T-helper 2 cell treated with Interferon-gamma antibody and Interleukin-4, amounts not matched to agents 5 μg/mL and 100 μg/mL, for 36 hours (primary cell): ENCODE results near the gene TRABD2B.

Experiments
- DNase-seq: peaks from one replicate; pipeline ENCODE4 v3.0.0; 2021; ENCODE audit warnings: low spot score
- H3K27ac Mint-ChIP-seq: one replicate; pipeline ENCODE4 v1.8.0; 2021; ENCODE audit warnings: mild to moderate bottlenecking, mixed read lengths
- H3K27me3 Mint-ChIP-seq: one replicate; pipeline ENCODE4 v1.8.0; 2021; ENCODE audit warnings: low read depth, mixed read lengths
- H3K36me3 Mint-ChIP-seq: one replicate; pipeline ENCODE4 v1.8.0; 2021; ENCODE audit warnings: low read depth, mixed read lengths
- H3K4me1 Mint-ChIP-seq: one replicate; pipeline ENCODE4 v1.8.0; 2021; ENCODE audit warnings: low read depth, mixed read lengths
- H3K4me3 Mint-ChIP-seq: one replicate; pipeline ENCODE4 v1.8.0; 2022; ENCODE audit warnings: mild to moderate bottlenecking, moderate library complexity, mixed read lengths
- H3K9me3 Mint-ChIP-seq: one replicate; pipeline ENCODE4 v1.8.0; 2021; ENCODE audit warnings: mixed read lengths

Gene TRABD2B

DNA sequence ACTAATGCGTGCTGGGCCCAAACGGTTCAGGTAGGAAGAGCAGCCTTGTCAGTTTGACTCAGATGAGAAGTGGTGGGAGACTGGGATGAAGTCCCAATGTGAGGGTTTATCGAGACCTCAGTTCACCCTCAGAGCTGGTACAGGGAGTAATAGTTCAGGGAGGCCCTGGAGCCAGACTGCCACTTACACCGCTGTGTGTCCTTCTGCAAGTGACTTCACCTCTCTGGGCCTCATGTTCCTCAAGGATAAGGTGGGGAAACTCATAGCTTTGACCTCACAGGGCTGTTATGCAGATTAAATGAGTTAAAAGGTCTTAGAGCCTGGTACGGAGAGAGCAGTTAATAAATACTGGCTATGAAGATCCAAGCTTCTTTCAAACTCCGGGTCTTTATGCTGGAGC lies 219.9 kb downstream of the TRABD2B start:
- Mint-ChIP-seq H3K4me1 (no peaks in the 10 kb centered on the region), H3K27ac (no peak overlapping the region), H3K4me3 (no peak overlapping the region), H3K9me3 (no peaks in the 10 kb centered on the region), H3K27me3 (no peaks in the 10 kb centered on the region), H3K36me3 (no peaks in the 10 kb centered on the region)
- no peak for DNase-seq

DNA sequence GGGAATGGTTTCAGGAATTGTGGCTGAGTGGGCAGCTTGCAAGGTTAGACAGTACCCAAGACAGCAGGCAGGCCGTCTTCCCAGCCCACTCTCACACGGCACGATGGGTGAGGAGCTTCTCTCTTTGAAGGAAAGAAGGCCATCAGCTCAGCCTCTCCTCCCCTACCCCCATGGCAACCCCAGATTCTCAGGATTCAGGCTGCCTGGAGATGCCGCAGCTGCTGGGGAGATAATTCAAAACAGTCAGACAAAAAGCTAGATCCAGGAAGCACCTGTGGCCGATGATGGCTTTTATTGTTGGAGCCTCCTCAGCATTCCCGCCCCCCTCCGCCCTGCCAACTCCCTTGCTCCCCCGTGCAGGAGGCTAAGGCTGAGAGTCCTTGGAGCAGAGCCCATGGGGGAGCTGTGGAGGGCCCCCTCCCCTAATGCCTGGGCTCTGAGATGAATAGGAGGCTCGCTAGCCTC lies 220.5 kb downstream of the TRABD2B start:
- H3K36me3 Mint-ChIP-seq, result no peaks in the 10 kb centered on the region
- H3K9me3 Mint-ChIP-seq, result no peaks in the 10 kb centered on the region
- no peak overlapping the region for H3K4me3 Mint-ChIP-seq
- H3K27ac Mint-ChIP-seq, result no peak overlapping the region
- no peaks in the 10 kb centered on the region for H3K27me3 Mint-ChIP-seq
- no peak for DNase-seq
- H3K4me1 Mint-ChIP-seq, result no peaks in the 10 kb centered on the region

DNA sequence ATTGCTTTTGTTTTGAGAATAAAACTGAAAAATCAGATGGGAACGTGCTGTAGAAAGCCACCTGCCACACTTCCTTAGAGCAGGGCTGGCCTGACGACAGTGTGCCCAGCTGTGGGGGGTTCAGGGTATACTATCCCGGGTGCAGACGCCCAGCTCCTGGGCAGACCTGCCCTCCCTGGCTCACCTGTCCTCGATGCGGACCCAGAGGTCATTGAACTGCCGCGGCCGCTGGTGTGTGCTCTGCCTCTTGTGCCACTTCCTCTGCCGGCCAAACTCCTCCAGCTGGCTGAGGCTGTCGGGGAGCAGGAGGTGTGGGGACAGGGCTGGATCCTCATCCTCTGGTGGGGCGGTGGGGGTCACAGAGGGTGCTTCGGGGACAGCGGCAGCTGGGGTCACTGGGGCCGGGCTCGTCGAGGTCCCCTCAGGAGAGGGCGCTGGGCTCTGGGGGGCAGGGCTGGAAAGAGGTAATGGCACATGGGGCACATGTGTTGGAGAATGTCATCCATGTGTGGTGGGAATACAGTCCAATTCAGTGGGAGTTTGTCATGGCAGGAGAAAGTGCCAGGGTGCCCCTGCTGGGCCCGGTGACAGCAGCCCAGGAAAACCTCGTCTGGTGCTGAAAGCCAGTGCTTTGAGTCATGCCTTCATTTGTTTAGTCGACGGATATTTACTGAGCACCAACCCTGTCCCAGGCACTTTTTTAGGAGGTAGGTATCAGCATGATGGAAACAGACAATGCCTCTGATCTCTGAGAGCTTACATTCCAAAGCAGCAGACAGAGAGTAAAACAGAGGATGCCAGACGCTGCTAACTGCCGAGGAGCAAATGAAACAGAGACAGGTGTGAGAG lies 222.0 kb downstream of the TRABD2B start:
- Mint-ChIP-seq H3K27ac (no peak overlapping the region), H3K9me3 (no peaks in the 10 kb centered on the region), H3K27me3 (no peaks in the 10 kb centered on the region), H3K36me3 (no peaks in the 10 kb centered on the region), H3K4me3 (no peak overlapping the region), H3K4me1 (no peaks in the 10 kb centered on the region)
- DNase-seq, result no peak

DNA sequence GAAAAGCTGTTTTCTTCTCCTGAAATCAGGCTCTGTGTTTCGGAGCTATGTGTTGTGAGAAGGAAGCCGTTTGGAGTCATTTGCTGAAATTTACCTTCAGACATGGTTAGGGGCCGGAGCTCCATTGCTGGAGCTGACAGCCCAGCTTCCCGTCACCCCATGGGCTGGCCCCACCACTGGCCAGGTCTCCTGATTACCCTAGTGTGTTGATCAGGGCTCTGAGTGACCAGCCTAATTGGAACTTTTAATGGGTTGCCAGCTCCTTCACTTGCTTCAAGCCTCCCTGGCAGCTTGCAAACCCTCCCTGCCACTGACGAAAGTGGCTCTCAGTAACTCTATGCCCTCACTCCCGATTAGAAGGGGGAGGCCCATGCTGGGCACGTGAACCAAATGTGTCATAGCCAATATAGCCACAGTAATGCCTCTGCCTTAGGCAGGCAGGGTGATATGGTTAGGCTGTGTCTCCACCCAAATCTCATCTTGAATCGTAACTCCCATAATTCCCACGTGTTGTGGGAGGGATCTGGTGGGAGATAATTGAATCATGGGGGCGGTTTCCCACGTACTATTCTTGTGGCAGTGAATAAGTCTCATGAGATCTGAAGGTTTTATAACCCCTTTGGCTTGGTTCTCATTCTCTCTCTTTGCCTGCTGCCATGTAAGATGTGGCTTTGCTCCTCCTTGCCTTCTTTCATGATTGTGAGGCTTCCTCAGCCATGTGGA lies 224.1 kb downstream of the TRABD2B start:
- Mint-ChIP-seq H3K9me3 (no peaks in the 10 kb centered on the region), H3K4me3 (no peak overlapping the region), H3K27ac (no peak overlapping the region), H3K27me3 (no peaks in the 10 kb centered on the region), H3K4me1 (no peaks in the 10 kb centered on the region), H3K36me3 (no peaks in the 10 kb centered on the region)
- DNase-seq, result no peak

DNA sequence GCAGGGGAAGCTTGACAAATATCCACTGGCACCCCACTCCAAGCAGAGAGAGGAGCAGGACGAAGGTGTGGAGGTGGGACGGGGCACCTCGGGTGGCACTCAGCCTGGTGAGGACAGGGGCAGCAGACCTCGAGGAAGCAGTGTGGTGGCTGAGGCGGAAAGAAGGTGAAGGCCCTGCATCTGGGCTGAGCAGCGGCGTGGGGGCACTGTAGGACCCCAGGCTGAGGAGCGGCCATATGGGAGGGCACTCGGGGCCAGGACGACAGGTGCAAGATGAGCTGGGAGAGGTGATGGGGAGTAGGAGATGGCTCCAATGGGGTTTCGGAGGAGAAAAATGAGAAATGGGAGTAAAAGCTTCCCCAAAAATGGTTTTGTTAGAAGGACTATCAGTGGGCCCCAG lies 224.9 kb downstream of the TRABD2B start:
- H3K4me1 Mint-ChIP-seq, result no peaks in the 10 kb centered on the region
- H3K4me3 Mint-ChIP-seq, result no peak overlapping the region
- H3K36me3 Mint-ChIP-seq, result no peaks in the 10 kb centered on the region
- H3K27ac Mint-ChIP-seq, result no peak overlapping the region
- no peak for DNase-seq
- H3K27me3 Mint-ChIP-seq, result no peaks in the 10 kb centered on the region
- H3K9me3 Mint-ChIP-seq, result no peaks in the 10 kb centered on the region

DNA sequence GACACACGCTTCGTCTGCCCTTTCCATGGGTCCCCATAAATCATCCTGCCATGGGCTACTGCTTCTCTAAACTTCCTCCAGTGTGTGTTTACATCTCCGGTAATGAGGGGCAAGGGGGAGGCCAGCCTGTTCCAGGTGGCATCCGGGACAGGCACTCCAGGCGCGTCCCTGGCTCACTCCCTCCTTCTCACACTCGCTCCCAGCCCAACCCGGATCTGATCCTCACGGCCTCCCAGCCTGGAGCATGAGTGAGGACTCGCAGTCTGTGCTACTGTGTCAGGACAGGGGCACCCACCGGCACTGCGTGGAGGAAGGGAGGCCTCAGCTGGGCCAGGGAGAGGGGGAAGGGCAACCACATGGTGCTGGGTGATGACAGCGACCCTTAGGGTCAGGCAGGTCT lies 225.4 kb downstream of the TRABD2B start:
- no peak for DNase-seq
- H3K4me3 Mint-ChIP-seq, result no peak overlapping the region
- no peak overlapping the region for H3K27ac Mint-ChIP-seq

DNA sequence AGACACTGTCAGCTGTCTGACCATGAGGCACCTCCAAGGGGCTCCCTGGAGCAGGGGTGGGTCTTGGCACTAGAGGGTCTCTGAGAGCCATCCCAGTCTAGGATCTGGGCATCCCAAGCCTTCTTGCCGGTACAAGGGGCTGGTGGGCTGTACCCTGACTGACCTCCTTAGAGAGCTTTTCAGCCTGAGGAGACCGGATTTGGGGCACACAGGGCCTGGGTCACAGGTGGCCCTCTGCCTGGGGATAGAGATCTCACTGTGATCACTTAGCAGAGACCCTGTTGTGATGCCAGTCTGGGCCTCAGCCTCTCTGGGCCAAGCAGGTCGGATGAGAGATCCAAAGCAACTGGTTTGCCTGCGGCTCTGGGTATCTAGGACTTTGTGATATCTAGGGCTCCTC lies 227.2 kb downstream of the TRABD2B start:
- no peak overlapping the region for H3K4me3 Mint-ChIP-seq
- H3K27ac Mint-ChIP-seq, result no peak overlapping the region
- DNase-seq, result no peak
- no peaks in the 10 kb centered on the region for H3K36me3 Mint-ChIP-seq
- H3K9me3 Mint-ChIP-seq, result no peaks in the 10 kb centered on the region
- H3K27me3 Mint-ChIP-seq, result no peaks in the 10 kb centered on the region
- H3K4me1 Mint-ChIP-seq, result no peaks in the 10 kb centered on the region

More for the DNA sequence above, 225.4 kb downstream of the TRABD2B start:
- Mint-ChIP-seq H3K9me3 (no peaks in the 10 kb centered on the region), H3K27me3 (no peaks in the 10 kb centered on the region), H3K4me1 (no peaks in the 10 kb centered on the region), H3K36me3 (no peaks in the 10 kb centered on the region)

DNA sequence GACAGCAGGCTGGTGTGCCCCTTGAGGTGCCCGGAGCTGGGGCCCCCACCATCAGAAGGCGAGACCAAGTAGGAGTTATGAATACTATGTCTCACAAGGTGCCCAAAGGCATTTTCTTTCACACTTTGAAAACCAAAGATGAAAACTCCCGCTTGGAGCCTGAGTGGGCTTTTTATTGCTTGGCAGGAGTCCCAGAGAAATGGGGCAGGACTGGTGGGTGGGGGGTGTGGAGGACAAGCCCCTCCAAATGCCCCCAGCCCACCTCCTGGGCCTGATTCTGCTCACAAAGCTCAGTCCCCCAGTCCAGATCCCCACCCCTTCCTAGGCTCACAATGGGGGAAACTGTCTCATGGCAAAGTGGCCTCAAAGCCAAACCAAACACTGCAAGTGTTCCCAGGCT lies 227.9 kb downstream of the TRABD2B start:
- H3K9me3 Mint-ChIP-seq, result no peaks in the 10 kb centered on the region
- H3K4me3 Mint-ChIP-seq, result no peak overlapping the region
- no peak overlapping the region for H3K27ac Mint-ChIP-seq
- no peaks in the 10 kb centered on the region for H3K4me1 Mint-ChIP-seq
- DNase-seq, result no peak
- no peaks in the 10 kb centered on the region for H3K36me3 Mint-ChIP-seq
- H3K27me3 Mint-ChIP-seq, result no peaks in the 10 kb centered on the region

DNA sequence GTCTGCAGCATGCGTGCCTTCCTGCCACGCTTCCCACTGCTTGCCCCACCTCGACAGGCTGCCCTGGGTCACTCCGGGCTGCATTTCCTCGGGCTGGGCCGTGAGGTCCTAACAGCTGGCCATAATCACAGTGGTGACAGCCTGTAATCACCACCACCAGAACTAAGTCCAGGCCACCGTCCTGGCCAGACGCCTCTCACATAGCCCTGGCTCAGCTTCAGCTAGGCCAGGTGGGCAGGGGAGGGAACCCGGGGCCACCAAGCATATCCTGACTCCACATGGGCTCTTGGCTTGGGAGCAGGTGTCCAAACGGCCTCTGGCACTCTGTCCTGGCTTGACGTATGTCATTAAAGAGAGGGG lies 229.5 kb downstream of the TRABD2B start:
- no peak overlapping the region for H3K4me3 Mint-ChIP-seq
- H3K9me3 Mint-ChIP-seq, result no peaks in the 10 kb centered on the region
- no peak for DNase-seq
- H3K36me3 Mint-ChIP-seq, result no peaks in the 10 kb centered on the region
- no peaks in the 10 kb centered on the region for H3K4me1 Mint-ChIP-seq
- H3K27ac Mint-ChIP-seq, result no peak overlapping the region
- H3K27me3 Mint-ChIP-seq, result no peaks in the 10 kb centered on the region

DNA sequence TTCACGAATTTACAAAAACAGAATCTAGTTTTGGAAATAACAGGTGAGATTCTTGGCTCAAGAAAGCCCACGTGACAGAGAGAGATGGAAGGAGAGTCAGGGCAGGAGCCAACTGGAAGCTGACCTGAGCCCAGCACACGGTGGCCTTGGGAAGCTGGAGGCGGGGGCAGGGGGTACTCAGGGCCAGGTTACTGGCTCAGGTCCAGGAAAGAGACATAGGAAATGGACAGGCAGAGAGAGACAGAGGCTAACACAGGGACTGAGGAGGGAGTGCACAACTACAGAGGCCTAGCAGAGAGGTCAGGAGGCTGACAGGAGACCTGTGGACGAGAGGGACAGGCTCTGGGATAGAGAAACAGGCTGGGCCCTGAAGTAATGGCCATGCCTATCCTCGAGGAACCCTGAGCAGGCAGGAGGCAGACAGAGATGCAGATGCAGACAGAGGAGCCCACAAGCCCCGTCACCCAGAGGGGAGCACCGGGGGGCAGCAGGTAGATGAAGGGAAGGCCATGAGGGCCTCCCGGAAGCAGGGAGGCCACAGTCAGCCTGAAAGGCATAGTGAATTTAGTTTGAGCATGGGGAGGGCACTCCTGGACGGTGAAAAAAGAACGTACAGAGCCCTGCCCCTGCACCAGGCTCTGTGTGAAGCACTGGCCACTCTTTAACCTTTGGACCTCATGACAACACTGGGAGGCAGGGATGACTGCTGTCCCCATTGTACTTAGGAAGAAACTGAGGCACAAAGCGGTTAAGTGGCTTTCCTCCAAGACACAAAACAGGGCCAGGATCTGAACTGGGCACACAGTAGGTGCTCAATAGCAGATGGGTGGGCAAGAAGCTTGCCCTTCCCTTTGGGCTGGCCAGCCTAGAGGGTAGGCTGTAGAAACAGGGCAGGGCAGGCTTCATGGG lies 230.1 kb downstream of the TRABD2B start:
- no peaks in the 10 kb centered on the region for H3K9me3 Mint-ChIP-seq
- H3K4me1 Mint-ChIP-seq, result no peaks in the 10 kb centered on the region
- no peak overlapping the region for H3K27ac Mint-ChIP-seq
- H3K4me3 Mint-ChIP-seq, result no peak overlapping the region
- H3K27me3 Mint-ChIP-seq, result no peaks in the 10 kb centered on the region
- no peaks in the 10 kb centered on the region for H3K36me3 Mint-ChIP-seq
- no peak for DNase-seq

DNA sequence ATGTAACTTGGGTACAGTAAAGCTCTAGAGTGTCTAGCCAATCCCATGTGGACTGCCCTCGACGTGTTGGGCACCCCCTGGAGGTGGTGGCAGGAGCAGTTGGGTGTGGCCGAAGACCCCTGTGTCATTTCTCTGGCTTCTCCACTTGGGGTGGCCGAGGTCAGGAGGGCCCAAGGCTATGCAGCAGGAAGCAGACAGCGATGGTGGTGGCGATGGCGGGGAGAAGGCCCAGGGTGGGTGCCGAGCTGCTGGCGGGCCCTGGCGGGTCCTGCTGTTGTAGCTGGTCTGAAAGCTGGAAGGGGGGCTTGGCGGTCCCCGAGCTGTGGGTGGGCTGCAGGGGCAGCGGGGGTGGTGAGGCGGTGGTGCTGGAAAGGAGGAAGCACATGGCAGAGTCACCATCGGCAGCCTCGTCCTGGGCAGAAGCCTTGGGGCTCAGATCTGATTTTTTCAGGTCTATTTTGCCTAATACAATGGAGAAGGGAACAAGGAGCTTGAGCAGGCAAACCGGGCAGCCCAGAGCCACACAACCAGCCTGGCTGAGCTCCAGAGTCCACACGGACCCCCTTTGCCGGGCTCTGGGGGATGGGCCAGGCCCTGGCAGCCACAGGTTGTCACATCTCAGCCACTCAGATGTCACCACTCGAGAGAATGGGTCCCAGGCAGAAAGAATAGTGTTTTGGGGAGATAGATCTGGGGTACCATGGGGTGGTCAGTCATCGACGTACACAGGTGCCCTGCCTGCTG lies 231.3 kb downstream of the TRABD2B start:
- no peak for DNase-seq
- Mint-ChIP-seq H3K9me3 (no peaks in the 10 kb centered on the region), H3K36me3 (no peaks in the 10 kb centered on the region), H3K27me3 (no peaks in the 10 kb centered on the region), H3K4me3 (no peak overlapping the region), H3K4me1 (no peaks in the 10 kb centered on the region), H3K27ac (no peak overlapping the region)

DNA sequence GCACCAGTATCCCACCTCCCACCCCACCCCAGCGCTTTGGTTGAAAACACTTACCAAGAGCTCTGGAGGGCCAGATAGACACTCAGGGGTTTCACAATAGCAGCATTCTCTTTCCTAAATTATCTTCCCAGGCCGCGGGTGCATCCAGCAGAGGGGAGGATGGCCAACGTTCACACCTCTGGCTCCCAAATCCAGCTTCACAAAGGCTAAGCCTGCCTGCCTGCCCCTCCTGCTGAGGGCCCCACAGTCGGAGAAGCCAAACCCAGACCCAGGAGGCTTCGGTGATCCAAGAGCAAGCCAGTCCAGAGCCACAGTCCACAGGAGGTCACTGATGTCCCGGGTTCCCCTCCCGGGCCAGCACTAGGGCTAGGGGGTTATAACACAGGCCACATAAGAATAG lies 231.9 kb downstream of the TRABD2B start:
- Mint-ChIP-seq H3K9me3 (no peaks in the 10 kb centered on the region), H3K36me3 (no peaks in the 10 kb centered on the region), H3K4me3 (no peak overlapping the region), H3K27me3 (no peaks in the 10 kb centered on the region), H3K27ac (no peak overlapping the region), H3K4me1 (no peaks in the 10 kb centered on the region)
- DNase-seq, result no peak

DNA sequence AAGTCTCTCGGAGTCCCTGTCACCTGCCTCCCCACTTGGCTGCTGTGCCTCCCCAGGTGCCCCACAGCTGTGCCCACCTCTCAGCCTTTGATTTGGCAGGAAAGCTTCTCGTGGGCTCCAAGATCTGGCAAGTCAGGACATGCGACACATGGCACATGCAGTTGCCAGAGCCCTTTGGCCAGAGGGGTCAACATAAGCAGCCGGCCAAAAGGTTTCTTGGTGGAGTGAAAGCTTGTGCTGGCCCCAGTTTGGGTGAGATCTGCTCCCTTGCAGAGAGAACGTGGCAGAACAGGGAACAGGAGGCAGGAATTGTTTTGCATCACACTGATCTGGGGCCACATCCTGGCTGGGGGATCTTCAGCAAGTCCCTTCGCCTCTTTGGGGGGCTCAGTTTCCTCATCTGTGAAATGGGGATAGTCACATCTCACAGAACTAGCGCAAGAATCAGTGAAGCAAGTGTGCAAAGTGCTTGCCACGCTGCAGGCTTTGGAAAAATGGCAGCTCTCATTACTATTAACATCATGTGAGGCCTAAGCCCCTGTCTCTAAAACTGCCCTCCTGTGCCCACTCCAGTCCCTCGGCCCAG lies 232.6 kb downstream of the TRABD2B start:
- no peak overlapping the region for H3K27ac Mint-ChIP-seq
- H3K36me3 Mint-ChIP-seq, result no peaks in the 10 kb centered on the region
- no peaks in the 10 kb centered on the region for H3K4me1 Mint-ChIP-seq
- H3K4me3 Mint-ChIP-seq, result no peak overlapping the region
- H3K27me3 Mint-ChIP-seq, result no peaks in the 10 kb centered on the region
- DNase-seq, result no peak
- no peaks in the 10 kb centered on the region for H3K9me3 Mint-ChIP-seq
